Calu3 (cell line): ENCODE measurements around the gene FBXO15. TPM values are rescaled to one million over a fixed set of nuclear protein-coding genes. Genes with fewer than 3 reads are reported as not detected.

Experiments
- BruUV-seq: library from RNA; stranded (reverse); fragments of 400-500 nt; replicated peaks from 2 replicates; lab custom pipeline; 2021; lab: Mats Ljungman, UMichigan
- CTCF ChIA-PET: fragments of 300-600 bp; sonication (Branson Sonifier 250); formaldehyde crosslinking; loops from one replicate; lab custom pipeline; 2022; ENCODE audit warnings: antibody characterized with exemption; lab: Charles Lee
- DNase-seq: peaks from one replicate; pipeline ENCODE4 v3.0.0; 2022
- H3K27ac Mint-ChIP-seq: one replicate; pipeline ENCODE4 v1.8.0; 2022; ENCODE audit warnings: mixed read lengths; ENCODE audit not compliant: unreplicated experiment
- H3K27me3 Mint-ChIP-seq: one replicate; pipeline ENCODE4 v1.8.0; 2022; ENCODE audit warnings: mixed read lengths; ENCODE audit not compliant: unreplicated experiment
- H3K36me3 Mint-ChIP-seq: one replicate; pipeline ENCODE4 v1.8.0; 2022; ENCODE audit warnings: mild to moderate bottlenecking, moderate library complexity, mixed read lengths; ENCODE audit not compliant: insufficient read depth, unreplicated experiment
- H3K4me1 Mint-ChIP-seq: one replicate; pipeline ENCODE4 v1.8.0; 2022; ENCODE audit warnings: mild to moderate bottlenecking, low read depth, mixed read lengths; ENCODE audit not compliant: unreplicated experiment
- H3K4me3 Mint-ChIP-seq: one replicate; pipeline ENCODE4 v1.8.0; 2022; ENCODE audit warnings: mild to moderate bottlenecking, low read depth, moderate library complexity, mixed read lengths; ENCODE audit not compliant: unreplicated experiment
- H3K9me3 Mint-ChIP-seq: one replicate; pipeline ENCODE4 v1.8.0; 2022; ENCODE audit warnings: low read depth, mixed read lengths; ENCODE audit not compliant: unreplicated experiment
- CTCF ChIP-seq: fragments of 200-600 bp; IDR thresholded peaks from one replicate; pipeline ENCODE4 v1.8.0; 2022; ENCODE audit warnings: antibody characterized with exemption; ENCODE audit not compliant: unreplicated experiment
- intact Hi-C: fragments of 100-400 bp; cut with micrococcal nuclease; formaldehyde crosslinking; loops from one replicate; pipeline ENCODE4 v1.10.0; 2022; ENCODE audit not compliant: unreplicated experiment
- total RNA-seq: library from RNA; stranded (reverse); gene quantifications from 2 replicates; pipeline ENCODE4 v1.2.3, GENCODE V29; 2022

Gene FBXO15
- total RNA-seq, 1 experiment from 2014 or later = 1.5 TPM

DNA sequence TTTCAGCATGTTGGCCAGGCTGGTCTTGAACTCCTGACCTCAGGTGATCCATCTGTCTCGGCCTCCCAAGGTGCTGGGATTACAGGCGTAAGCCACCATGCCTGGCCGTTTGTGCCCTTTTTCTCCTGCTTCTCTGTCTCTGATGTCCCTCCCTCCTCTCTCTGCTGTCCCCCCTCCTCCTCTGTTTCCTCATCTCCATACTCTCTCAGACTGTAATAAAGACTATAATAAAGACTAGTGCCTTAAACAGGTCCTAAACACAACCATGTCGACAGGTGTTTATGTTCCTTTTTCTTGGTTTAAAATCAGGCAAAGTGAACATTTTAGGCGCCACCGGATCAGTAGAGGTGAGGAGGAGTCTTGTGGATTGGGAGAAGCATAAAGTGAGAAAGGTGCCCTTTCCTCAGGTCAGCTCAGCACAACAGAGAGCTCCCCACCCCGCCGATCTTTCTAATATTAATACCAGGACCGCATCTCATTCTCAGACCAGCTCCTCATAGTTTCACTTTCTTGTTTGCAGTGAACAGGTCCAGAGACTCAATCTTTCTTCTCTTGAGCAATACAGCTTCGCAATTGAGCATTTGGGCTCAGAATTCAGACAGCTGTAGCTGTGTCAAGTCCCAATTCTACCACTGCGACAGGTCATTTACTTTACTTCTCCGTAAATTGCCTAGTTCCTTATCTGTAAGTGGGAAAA is 24.4 kb upstream of the FBXO15 start:
- Mint-ChIP-seq H3K36me3 (peaks cover 11% of the 10 kb centered on the region), H3K4me1 (peaks cover 27% of the 10 kb centered on the region), H3K4me3 (peak overlapping the region; percentile 70), H3K27ac (no peak overlapping the region), H3K27me3 (peaks cover 82% of the 10 kb centered on the region), H3K9me3 (no peaks in the 10 kb centered on the region)
- DNase-seq = no peak
- no peak for TF ChIP-seq CTCF
- CTCF ChIA-PET = no interaction called here
- BruUV-seq = no TSS peak
- intact Hi-C loops = no loop called here

DNA sequence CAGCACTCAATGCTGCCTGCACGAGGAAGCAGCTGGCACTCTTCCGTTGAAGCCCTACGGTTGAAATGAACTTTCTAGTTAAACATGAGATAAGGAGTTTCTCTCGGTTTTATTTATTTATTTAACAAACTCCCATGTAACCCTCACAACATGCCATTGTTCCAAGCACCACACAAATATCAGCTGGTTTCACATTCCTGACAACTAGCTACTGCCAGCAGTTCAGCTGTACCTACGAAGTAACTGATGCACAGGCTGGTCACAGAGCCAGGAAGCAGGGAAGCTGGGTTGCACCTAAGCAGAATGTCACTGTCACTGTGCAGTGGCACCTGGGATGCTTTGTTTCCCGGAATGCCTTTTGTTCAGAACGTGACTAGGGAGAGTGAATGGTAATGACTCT is 18.8 kb upstream of the FBXO15 start:
- intact Hi-C loops = no loop called here

GRCh38 chr18:74163019-74163660 is 15.5 kb upstream of the FBXO15 start:
- H3K9me3 Mint-ChIP-seq = no peaks in the 10 kb centered on the region

More for the DNA sequence above, 18.8 kb upstream of the FBXO15 start:
- no peaks in the 10 kb centered on the region for H3K36me3 Mint-ChIP-seq
- no peaks in the 10 kb centered on the region for H3K9me3 Mint-ChIP-seq
- peaks cover 36% of the 10 kb centered on the region for H3K27me3 Mint-ChIP-seq
- no peak overlapping the region for H3K4me3 Mint-ChIP-seq
- no peak for DNase-seq
- TF ChIP-seq CTCF = no peak
- no TSS peak for BruUV-seq
- H3K27ac Mint-ChIP-seq = no peak overlapping the region
- no peaks in the 10 kb centered on the region for H3K4me1 Mint-ChIP-seq
- CTCF ChIA-PET = no interaction called here

GRCh38 chr18:74155276-74155675 is 7.6 kb upstream of the FBXO15 start:
- BruUV-seq = no TSS peak
- Mint-ChIP-seq H3K27ac (no peak overlapping the region), H3K36me3 (peaks cover 6% of the 10 kb centered on the region), H3K4me1 (peaks cover 10% of the 10 kb centered on the region), H3K4me3 (no peak overlapping the region), H3K27me3 (no peaks in the 10 kb centered on the region), H3K9me3 (no peaks in the 10 kb centered on the region)
- CTCF ChIA-PET = no interaction called here
- intact Hi-C loops = no loop called here
- no peak for DNase-seq
- no peak for TF ChIP-seq CTCF

More at GRCh38 chr18:74163019-74163660, 15.5 kb upstream of the FBXO15 start:
- H3K4me3 Mint-ChIP-seq = no peak overlapping the region
- CTCF ChIA-PET = no interaction called here
- TSS peak; percentile 6 for BruUV-seq
- H3K27ac Mint-ChIP-seq = no peak overlapping the region
- peaks cover 14% of the 10 kb centered on the region for H3K27me3 Mint-ChIP-seq
- TF ChIP-seq CTCF = no peak
- intact Hi-C loops = no loop called here
- H3K36me3 Mint-ChIP-seq = peaks cover 9% of the 10 kb centered on the region
- DNase-seq = no peak
- H3K4me1 Mint-ChIP-seq = no peaks in the 10 kb centered on the region
